IPS DF 6.9 (cell line): ENCODE results near the gene VIPR2.

Source experiments
- DNase-seq: peaks from one replicate; pipeline ENCODE4 v3.0.0-alpha.2; 2013; ENCODE audit warnings: low read depth, low spot score
- H3K27ac ChIP-seq: one replicate; pipeline ENCODE4 v1.5.1; 2013; ENCODE audit warnings: low read length, control low read depth
- H3K27me3 ChIP-seq: 2 replicates; pipeline ENCODE4 v1.6.1; 2013; ENCODE audit warnings: mild to moderate bottlenecking, low read length; ENCODE audit not compliant: control insufficient read depth, insufficient read depth
- H3K36me3 ChIP-seq: 2 replicates; pipeline ENCODE4 v1.6.1; 2013; ENCODE audit warnings: low read length; ENCODE audit not compliant: control insufficient read depth, insufficient read depth
- H3K4me1 ChIP-seq: 2 replicates; pipeline ENCODE4 v1.6.1; 2013; ENCODE audit warnings: low read length; ENCODE audit not compliant: control insufficient read depth, insufficient read depth
- H3K4me3 ChIP-seq: 2 replicates; pipeline ENCODE4 v1.5.1; 2013; ENCODE audit warnings: mild to moderate bottlenecking, low read length
- H3K9me3 ChIP-seq: 2 replicates; pipeline ENCODE4 v1.6.1; 2013; ENCODE audit warnings: low read length, inconsistent platforms; ENCODE audit not compliant: control insufficient read depth, insufficient read depth
- WGBS: extraction: QIAGEN DNeasy Blood & Tissue Kit; methylation state at CpG from one replicate; pipeline ENCODE4 v1.1.7; 2013; ENCODE audit warnings: mixed read lengths, missing lambda C conversion rate; ENCODE audit not compliant: insufficient read length, insufficient coverage; 5-methylcytosine and 5-hydroxymethylcytosine counted together

The VIPR2 gene

DNA sequence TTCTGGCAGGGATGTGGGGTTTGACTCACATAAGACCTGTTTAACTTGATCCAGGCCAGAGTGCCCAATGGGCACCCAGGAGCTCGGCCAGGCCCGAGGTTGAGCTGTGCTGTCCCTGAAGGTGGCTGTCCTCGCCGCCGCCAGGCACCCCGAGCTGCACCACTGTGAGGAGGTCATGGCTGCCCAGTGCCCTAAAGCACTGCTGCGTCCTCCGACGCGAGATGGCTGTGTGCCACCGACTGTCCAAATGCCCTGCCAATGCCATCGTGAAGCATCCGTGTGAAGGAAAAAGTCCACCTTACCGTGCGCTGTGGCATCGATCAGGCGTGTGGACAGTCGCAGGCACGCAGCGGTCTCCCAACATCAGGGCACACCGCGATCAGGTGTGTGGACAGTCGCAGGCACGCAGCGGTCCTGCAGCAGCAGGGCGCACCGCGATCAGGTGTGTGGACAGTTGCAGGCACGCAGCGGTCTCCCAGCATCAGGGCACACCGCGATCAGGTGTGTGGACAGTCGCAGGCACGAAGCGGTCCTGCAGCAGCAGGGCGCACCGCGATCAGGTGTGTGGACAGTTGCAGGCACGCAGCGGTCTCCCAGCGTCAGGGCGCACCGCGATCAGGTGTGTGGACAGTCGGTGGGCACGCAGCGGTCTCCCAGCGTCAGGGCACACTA is 120.3 kb downstream of the VIPR2 start:
- Histone ChIP-seq H3K9me3 (no peaks in the 10 kb centered on the region), H3K4me1 (peaks cover 1% of the 10 kb centered on the region), H3K4me3 (no peak overlapping the region), H3K36me3 (no peaks in the 10 kb centered on the region), H3K27ac (no peak overlapping the region), H3K27me3 (no peaks in the 10 kb centered on the region)
- no peak for DNase-seq
- no CpG with 5 or more reads among the region's 48 CpGs for WGBS

- Histone ChIP-seq H3K27ac (no peak overlapping the region), H3K9me3 (no peaks in the 10 kb centered on the region), H3K36me3 (no peaks in the 10 kb centered on the region), H3K4me1 (peaks cover 1% of the 10 kb centered on the region), H3K27me3 (no peaks in the 10 kb centered on the region), H3K4me3 (no peak overlapping the region)
- DNase-seq = no peak
- WGBS = no CpG with 5 or more reads among the region's 12 CpGs
Measured at GRCh38 chr7:159023746-159024145, 120.9 kb downstream of the VIPR2 start.

DNA sequence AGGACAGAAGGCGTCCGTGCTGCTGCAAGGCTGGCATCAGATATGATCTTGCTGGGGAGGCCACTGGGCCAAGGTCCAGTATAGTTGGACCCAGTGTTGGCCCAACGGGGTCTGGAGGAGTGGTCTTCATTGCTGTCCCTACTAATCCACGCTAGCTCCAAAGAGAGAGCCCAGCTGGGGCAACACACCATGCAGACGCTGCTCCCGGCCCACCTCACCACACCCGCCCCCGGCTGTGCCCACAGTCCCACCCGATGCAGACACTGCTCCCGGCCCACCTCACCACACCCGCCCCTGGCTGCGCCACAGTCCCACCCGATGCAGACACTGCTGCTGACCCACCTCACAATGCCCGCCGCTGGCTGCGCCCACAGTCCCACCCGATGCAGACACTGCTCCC is 121.5 kb downstream of the VIPR2 start:
- H3K36me3 ChIP-seq = no peaks in the 10 kb centered on the region
- H3K27me3 ChIP-seq = no peaks in the 10 kb centered on the region
- no peaks in the 10 kb centered on the region for H3K9me3 ChIP-seq
- no peak for DNase-seq
- H3K27ac ChIP-seq = no peak overlapping the region
- no CpG with 5 or more reads among the region's 17 CpGs for WGBS
- peaks cover 1% of the 10 kb centered on the region for H3K4me1 ChIP-seq
- H3K4me3 ChIP-seq = no peak overlapping the region

- WGBS = no CpG with 5 or more reads among the region's 20 CpGs
Measured at GRCh38 chr7:159022238-159022993, 122.3 kb downstream of the VIPR2 start.

DNA sequence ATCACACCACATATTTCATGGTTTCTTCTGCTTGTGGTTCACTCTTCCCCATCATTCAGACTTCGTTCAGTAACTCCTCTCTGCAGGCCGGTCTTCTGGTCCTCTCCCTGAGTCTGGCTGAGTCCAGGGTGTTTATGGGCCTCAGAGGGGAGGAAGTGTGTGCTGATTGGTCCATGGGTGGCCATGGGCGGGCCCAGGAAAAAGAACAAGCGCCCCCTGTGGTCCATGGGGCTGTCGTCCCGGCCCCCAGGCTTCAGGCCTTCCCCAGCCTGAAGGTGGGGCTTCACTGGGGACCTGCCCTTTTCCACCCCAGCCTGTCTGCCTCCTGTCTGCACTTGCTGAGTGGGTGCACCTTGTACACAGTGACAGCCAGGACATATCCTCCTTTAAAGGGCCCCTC is 123.7 kb downstream of the VIPR2 start:
- H3K27me3 ChIP-seq = no peaks in the 10 kb centered on the region
- no CpG with 5 or more reads among the region's 6 CpGs for WGBS
- H3K4me1 ChIP-seq = peaks cover 1% of the 10 kb centered on the region; the same call in 1 of the 2 replicates
- DNase-seq = no peak
- H3K4me3 ChIP-seq = no peak overlapping the region
- no peaks in the 10 kb centered on the region for H3K36me3 ChIP-seq
- no peak overlapping the region for H3K27ac ChIP-seq
- H3K9me3 ChIP-seq = no peaks in the 10 kb centered on the region

More at GRCh38 chr7:159022238-159022993, 122.3 kb downstream of the VIPR2 start:
- Histone ChIP-seq H3K4me1 (peaks cover 1% of the 10 kb centered on the region), H3K27me3 (no peaks in the 10 kb centered on the region), H3K9me3 (no peaks in the 10 kb centered on the region), H3K36me3 (no peaks in the 10 kb centered on the region), H3K4me3 (no peak overlapping the region), H3K27ac (no peak overlapping the region)
- DNase-seq = no peak

- WGBS = no CpG with 5 or more reads among the region's 5 CpGs
- Histone ChIP-seq H3K9me3 (no peaks in the 10 kb centered on the region), H3K36me3 (no peaks in the 10 kb centered on the region), H3K4me1 (peaks cover 4% of the 10 kb centered on the region), H3K27me3 (no peaks in the 10 kb centered on the region), H3K4me3 (no peak overlapping the region), H3K27ac (no peak overlapping the region)
- no peak for DNase-seq
Measured at GRCh38 chr7:159019111-159019510, 125.6 kb downstream of the VIPR2 start.

GRCh38 chr7:159017741-159018140 is 126.9 kb downstream of the VIPR2 start:
- H3K4me3 ChIP-seq = no peak overlapping the region
- no peaks in the 10 kb centered on the region for H3K36me3 ChIP-seq
- no peak overlapping the region for H3K27ac ChIP-seq
- H3K4me1 ChIP-seq = peaks cover 4% of the 10 kb centered on the region
- no peaks in the 10 kb centered on the region for H3K27me3 ChIP-seq
- WGBS = no CpG with 5 or more reads among the region's 3 CpGs
- H3K9me3 ChIP-seq = no peaks in the 10 kb centered on the region
- DNase-seq = no peak

DNA sequence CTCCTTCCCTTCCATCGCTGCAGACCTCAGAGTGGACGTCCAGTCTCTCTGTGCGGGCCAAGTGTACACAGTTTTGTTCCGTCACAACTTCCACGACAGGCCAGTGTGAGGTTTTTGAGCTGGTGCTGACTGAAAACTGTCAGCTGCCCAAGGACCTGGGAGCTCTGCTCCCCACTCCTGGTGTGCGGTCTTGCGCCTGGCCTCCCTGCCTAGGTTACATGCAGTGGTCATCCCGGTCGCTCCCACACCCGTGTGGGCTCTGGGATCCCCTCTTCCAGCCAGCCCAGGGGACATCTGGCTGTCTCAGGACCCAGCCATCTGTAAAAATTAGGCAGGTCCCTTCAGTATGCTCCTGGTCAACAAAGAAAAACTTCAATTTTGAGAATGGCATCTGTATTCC is 127.5 kb downstream of the VIPR2 start:
- no CpG with 5 or more reads among the region's 10 CpGs for WGBS
- no peak overlapping the region for H3K27ac ChIP-seq

DNA sequence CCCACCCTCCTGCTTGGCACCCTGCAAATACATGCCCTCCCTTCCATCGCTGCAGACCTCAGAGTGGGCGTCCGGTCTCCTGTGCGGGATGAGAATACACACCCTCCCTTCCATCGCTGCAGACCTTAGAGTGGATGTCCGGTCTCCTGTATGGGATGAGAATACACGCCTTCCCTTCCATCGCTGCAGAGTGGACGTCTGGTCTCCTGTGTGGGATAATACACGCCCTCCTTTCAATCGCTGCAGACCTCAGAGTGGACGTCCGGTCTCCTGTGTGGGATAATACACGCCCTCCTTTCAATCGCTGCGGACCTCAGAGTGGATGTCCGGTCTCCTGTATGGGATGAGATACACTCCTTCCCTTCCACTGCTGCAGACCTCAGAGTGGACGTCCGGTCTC is 128.1 kb downstream of the VIPR2 start:
- Histone ChIP-seq H3K27ac (no peak overlapping the region), H3K4me1 (peaks cover 4% of the 10 kb centered on the region), H3K9me3 (no peaks in the 10 kb centered on the region), H3K36me3 (no peaks in the 10 kb centered on the region), H3K4me3 (no peak overlapping the region), H3K27me3 (no peaks in the 10 kb centered on the region)
- no CpG with 5 or more reads among the region's 19 CpGs for WGBS
- no peak for DNase-seq

More for the DNA sequence above, 127.5 kb downstream of the VIPR2 start:
- Histone ChIP-seq H3K27me3 (no peaks in the 10 kb centered on the region), H3K9me3 (no peaks in the 10 kb centered on the region), H3K4me1 (peaks cover 4% of the 10 kb centered on the region), H3K36me3 (no peaks in the 10 kb centered on the region), H3K4me3 (no peak overlapping the region)
- no peak for DNase-seq

DNA sequence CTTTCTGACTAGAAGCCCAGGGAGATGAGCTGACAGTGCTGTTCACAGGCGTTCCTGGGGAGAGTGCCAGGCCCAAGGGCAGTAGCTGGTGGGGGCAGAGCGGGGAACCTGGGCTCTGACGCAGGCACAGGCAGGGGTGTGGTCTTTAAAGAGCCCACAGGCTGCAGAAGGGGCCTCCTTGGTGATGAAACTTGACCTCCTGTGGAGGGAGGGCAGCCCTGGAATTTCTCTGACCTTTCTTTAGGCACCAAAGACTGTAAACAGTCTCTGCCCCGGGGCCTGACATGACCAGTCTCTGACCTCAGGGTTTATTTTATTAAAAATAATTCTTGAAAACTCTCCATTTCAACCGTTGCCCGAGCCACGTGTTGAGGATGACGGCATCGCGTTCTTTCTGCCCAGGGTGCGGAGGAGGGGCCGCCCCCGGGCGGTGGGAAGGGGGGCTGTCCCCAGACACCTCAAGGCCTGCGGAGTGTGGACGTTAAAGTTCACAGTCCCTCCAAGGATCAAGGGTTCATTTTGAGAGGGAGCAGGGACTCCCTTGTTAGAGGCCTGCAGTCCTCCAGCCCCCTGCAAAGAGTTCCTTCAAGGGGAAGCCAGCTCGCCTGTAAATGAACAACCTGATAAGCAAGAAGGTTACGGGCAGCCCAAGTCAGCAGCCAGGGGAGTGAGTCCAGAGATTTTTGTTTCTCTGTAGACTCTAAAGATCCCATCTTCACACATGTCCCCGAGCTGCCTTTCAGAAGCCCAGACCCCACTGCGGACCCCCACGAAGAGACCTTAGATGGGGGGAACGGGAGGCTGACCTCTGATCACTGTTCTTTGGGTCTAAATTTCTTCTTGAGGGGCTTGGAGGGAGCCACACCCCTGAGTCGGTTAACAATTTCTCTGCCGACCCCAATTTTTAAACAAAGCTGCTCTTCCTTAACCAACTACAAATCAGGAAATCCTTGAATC is 128.9 kb downstream of the VIPR2 start:
- H3K4me1 ChIP-seq = peaks cover 3% of the 10 kb centered on the region
- no peak overlapping the region for H3K4me3 ChIP-seq
- no peaks in the 10 kb centered on the region for H3K27me3 ChIP-seq
- WGBS = no CpG with 5 or more reads among the region's 24 CpGs
- DNase-seq = no peak
- no peaks in the 10 kb centered on the region for H3K36me3 ChIP-seq
- H3K27ac ChIP-seq = no peak overlapping the region
- no peaks in the 10 kb centered on the region for H3K9me3 ChIP-seq
